Glutamatergic neuron (in vitro differentiated cells): ENCODE data around the gene COX10. TPM values are rescaled to one million over a fixed set of nuclear protein-coding genes. Genes with fewer than 3 reads are reported as not detected.

ENCODE experiments used
- DNase-seq: peaks from one replicate; pipeline ENCODE4 v3.0.0; 2022
- H3K27ac Mint-ChIP-seq: one replicate; pipeline ENCODE4 v1.8.0; 2020; ENCODE audit warnings: mild to moderate bottlenecking, mixed read lengths, inconsistent platforms; ENCODE audit not compliant: unreplicated experiment
- H3K27me3 Mint-ChIP-seq: one replicate; pipeline ENCODE4 v1.8.0; 2020; ENCODE audit warnings: mild to moderate bottlenecking, moderate library complexity, mixed read lengths, inconsistent platforms; ENCODE audit not compliant: unreplicated experiment
- H3K36me3 Mint-ChIP-seq: one replicate; pipeline ENCODE4 v1.8.0; 2020; ENCODE audit warnings: mild to moderate bottlenecking, mixed read lengths, inconsistent platforms; ENCODE audit not compliant: unreplicated experiment
- H3K4me1 Mint-ChIP-seq: one replicate; pipeline ENCODE4 v1.8.0; 2020; ENCODE audit warnings: mild to moderate bottlenecking, low read depth, mixed read lengths, inconsistent platforms; ENCODE audit not compliant: unreplicated experiment
- H3K4me3 Mint-ChIP-seq: one replicate; pipeline ENCODE4 v1.8.0; 2020; ENCODE audit warnings: mild to moderate bottlenecking, mixed read lengths, inconsistent platforms; ENCODE audit not compliant: unreplicated experiment
- H3K9me3 Mint-ChIP-seq: one replicate; pipeline ENCODE4 v1.8.0; 2020; ENCODE audit warnings: mild to moderate bottlenecking, moderate library complexity, mixed read lengths, inconsistent platforms; ENCODE audit not compliant: unreplicated experiment
- CTCF ChIP-seq: fragments of 200-600 bp; sonication (generic); IDR thresholded peaks from one replicate; pipeline ENCODE4 v1.5.0; 2021; ENCODE audit not compliant: partially characterized antibody, unreplicated experiment
- total RNA-seq: library from RNA; stranded (reverse); fragmentation: NEBNext Ultra II Directional; extraction: Animal tissue kit (Norgen Biotek cat#: 25700); gene quantifications from one replicate; pipeline ENCODE4 v1.2.1, GENCODE V29; 2021; ENCODE audit not compliant: unreplicated experiment

Gene COX10
- total RNA-seq, 1 donor from 2014 or later: 18.7 TPM

GRCh38 chr17:14038206-14038605 is 31.1 kb upstream of the COX10 start:
- Mint-ChIP-seq H3K36me3 (no peaks in the 10 kb centered on the region), H3K27me3 (no peaks in the 10 kb centered on the region), H3K4me3 (no peak overlapping the region), H3K9me3 (no peaks in the 10 kb centered on the region), H3K27ac (no peak overlapping the region), H3K4me1 (no peaks in the 10 kb centered on the region)
- DNase-seq: no peak
- TF ChIP-seq CTCF: no peak

- no peak for DNase-seq
- Mint-ChIP-seq H3K36me3 (no peaks in the 10 kb centered on the region), H3K27ac (no peak overlapping the region), H3K9me3 (no peaks in the 10 kb centered on the region), H3K4me3 (no peak overlapping the region), H3K4me1 (peaks cover 4% of the 10 kb centered on the region), H3K27me3 (no peaks in the 10 kb centered on the region)
- TF ChIP-seq CTCF: no peak
Measured at GRCh38 chr17:14042411-14042810, 26.9 kb upstream of the COX10 start.

DNA sequence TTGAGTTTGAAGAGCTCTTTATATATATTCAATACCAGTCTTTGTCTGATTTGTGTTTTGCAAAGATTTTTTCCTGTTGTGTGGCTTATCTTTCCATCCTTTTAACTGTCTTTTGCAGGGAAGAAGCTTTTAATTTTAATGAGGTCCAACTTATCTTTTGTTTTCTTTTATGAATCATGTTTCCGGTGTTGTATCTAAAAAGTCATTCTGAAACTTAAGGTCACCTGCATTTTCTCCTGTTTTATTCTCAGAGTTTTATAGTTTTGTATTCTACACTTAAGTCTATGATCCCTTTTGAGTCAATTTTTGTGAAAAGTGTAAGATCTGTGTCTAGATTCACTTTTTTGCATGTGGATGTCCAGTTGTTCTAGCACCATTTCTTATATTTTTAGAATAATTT is 24.6 kb upstream of the COX10 start:
- no peaks in the 10 kb centered on the region for H3K36me3 Mint-ChIP-seq
- no peak overlapping the region for H3K4me3 Mint-ChIP-seq
- TF ChIP-seq CTCF: no peak
- no peaks in the 10 kb centered on the region for H3K9me3 Mint-ChIP-seq
- H3K27ac Mint-ChIP-seq: no peak overlapping the region
- no peak for DNase-seq
- H3K4me1 Mint-ChIP-seq: peaks cover 4% of the 10 kb centered on the region
- H3K27me3 Mint-ChIP-seq: no peaks in the 10 kb centered on the region

GRCh38 chr17:14046978-14047377 is 22.3 kb upstream of the COX10 start:
- no peaks in the 10 kb centered on the region for H3K27me3 Mint-ChIP-seq
- no peak overlapping the region for H3K4me3 Mint-ChIP-seq
- H3K4me1 Mint-ChIP-seq: peaks cover 7% of the 10 kb centered on the region
- no peaks in the 10 kb centered on the region for H3K36me3 Mint-ChIP-seq
- no peak overlapping the region for H3K27ac Mint-ChIP-seq
- TF ChIP-seq CTCF: no peak
- no peak for DNase-seq
- no peaks in the 10 kb centered on the region for H3K9me3 Mint-ChIP-seq

DNA sequence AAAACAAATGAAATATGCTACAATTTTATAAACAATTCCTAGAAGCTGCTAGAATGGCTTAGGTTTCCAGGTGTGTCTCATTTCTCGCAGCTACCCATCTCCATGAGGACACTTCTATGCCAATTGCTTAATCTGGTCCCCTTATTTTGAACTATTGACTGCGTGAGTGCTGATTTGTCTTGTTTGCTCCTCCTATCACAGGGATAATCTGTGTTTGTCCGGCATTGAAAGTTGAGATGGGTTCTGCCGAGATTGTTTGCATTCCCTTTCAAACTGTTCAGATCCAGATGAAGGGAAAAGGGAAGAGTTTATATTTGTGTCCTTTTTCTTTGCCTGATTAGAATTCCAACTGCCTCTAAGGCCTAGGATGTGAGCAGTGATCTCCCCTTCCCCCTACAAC is 21.7 kb upstream of the COX10 start:
- Mint-ChIP-seq H3K27me3 (no peaks in the 10 kb centered on the region), H3K9me3 (no peaks in the 10 kb centered on the region), H3K27ac (no peak overlapping the region), H3K4me3 (no peak overlapping the region), H3K36me3 (no peaks in the 10 kb centered on the region), H3K4me1 (peaks cover 9% of the 10 kb centered on the region)
- no peak for TF ChIP-seq CTCF
- DNase-seq: no peak
